Measurements from ENCODE around the gene RNF38.
"Not testable (repeated sequence)": the region's sequence is repeated elsewhere in the genome, so short reads cannot be mapped to it uniquely, and the experiment has no call there.

RNF38 gene

GRCh38 chr9:36328798-36329411 lies 71.2 kb downstream of the RNF38 start:
- peak; percentile 49 for DNase-seq (ENCODE audit: low read depth)

- DNase-seq (ENCODE audit: low read depth), result no peak
These were observed 74.8 kb downstream of the RNF38 start for GRCh38 chr9:36325081-36325828.

DNA sequence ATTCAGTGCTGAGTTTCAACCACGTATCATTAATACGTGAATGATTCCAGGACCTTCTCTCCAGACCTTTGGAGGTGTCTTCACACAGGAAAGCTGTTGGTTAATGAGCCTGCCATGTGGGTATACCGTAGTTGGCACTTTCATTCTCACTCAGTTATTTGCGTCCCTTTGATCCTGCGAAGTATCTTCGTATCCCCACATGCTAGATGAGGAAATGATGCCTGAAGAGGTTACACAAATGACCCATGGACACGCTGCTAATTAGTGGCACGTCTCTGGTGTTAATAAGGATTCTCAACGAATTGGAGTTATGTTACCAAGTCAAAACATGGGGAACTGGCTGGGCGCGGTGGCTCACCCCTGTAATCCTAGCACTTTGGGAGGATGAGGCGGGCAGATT lies 76.1 kb downstream of the RNF38 start:
- no peak for DNase-seq (ENCODE audit: low read depth)

DNA sequence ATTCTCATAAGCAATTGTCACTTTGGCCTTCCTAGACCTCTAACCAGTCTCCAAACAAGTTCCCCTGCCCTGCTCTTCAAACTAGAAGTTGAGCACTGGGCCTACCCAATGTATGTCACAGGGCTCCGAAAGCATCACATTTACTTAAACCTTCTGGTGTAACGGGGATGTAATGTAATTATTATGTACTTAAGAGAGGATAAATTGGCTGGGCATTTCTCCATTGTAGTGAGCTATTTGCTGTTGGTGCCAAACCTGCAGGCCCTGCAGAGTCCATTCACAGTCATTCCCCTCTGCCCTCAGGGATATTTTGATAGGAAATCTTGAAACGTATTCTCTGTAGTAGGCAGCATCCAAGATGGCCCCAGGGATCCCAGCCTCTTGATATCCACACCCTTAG lies 77.6 kb downstream of the RNF38 start:
- DNase-seq (ENCODE audit: low read depth), result no peak

- not testable (repeated sequence) for DNase-seq (ENCODE audit: low read depth)
These were observed 78.2 kb downstream of the RNF38 start for GRCh38 chr9:36321903-36322302.

DNA sequence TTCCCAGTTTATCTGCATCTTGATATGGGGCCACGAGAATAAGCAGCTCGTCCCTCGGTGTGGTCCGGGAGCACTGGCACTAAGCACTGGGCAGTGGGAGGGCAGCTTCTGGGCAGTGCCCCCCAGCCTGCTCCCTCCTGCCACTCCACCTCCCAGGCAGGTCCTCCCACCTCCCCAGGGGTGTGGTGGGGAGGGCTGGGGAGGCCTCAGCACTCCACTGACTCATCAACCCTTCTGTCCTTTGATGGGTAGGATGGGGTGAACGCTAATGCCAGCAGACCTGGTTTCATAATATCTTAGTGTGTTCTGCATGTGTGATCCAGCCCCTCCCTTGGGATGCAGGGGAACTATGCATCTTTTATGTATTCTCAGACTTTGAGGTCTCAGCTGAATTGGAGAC lies 79.6 kb downstream of the RNF38 start:
- no peak for DNase-seq (ENCODE audit: low read depth)

DNA sequence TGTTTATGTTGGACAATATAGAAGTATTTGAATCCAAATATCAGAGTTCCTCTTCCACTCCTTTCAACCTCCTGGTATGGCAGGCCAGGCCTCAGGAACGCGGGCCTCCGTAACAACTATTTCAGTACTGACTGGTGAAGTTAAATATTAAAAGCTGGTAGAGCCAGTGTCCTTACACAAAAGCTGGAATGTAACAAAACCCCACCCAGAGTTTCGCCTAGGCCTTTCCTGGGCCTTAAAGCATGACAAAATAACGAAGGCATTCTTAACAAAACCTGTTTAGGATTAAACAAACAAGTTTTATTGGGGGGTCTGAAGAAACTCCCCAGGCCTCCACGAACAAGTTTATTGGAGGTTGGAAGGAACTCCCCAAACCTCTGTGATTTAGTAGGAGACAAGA lies 80.3 kb downstream of the RNF38 start:
- DNase-seq (ENCODE audit: low read depth), result no peak

DNA sequence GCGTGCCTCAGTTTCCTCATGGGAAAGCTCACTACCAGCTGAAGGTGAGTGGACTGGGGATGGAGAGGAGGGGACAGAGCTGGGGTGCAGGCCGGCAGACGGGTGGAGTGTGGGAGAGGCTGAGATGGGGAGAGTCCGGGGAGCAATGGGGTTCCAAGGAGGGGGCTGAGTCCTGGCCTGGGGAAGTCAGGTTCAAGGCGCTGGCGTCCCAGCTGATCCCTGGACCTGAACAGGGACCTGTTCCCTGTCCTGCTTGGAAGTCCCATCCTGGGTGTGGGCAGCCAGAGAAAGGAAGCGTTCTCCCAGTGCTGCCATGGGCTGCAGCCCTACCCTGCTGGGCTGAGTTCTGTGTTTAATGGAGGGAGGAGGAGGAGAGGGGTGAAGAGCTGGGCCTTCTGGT lies 80.9 kb downstream of the RNF38 start:
- DNase-seq (ENCODE audit: low read depth), result no peak

- DNase-seq (ENCODE audit: low read depth), result no peak
These were observed 81.8 kb downstream of the RNF38 start for GRCh38 chr9:36318212-36318802.

- no peak for DNase-seq (ENCODE audit: low read depth)
These were observed 82.3 kb downstream of the RNF38 start for GRCh38 chr9:36317766-36318165.

DNA sequence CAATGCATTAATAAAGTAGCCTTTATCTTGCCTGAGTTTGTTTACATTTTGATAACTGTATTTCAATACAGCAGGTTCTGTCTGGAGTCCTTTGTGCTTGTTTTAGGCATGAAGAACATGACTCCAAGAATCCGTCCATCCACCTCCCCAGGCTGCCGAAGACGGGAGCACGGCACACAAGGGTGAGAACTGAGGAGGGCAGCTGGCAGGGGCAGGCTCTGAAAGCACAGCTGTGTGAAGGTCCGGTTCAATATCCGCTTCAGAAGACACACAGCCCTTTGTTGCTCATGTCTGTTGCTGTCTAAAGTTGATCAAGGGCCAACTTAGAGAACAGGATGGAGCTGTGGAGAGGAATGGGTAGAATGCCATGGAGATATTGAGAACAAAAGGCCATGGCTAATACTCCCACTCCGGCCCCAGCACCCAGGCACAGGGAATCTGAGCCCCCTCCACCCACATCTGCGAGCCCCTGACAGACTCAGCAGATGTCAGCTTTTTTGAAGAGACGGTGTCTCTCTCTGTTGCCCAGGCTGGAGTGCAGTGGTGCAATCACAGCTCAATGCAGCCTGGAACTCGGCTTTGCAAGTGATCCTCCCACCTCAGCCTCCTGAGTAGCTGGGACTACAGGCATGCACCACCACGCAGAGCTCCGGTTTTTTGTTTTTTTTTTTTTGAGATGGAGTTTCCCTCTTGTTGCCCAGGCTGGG lies 83.3 kb downstream of the RNF38 start:
- DNase-seq (ENCODE audit: low read depth), result no peak

DNA sequence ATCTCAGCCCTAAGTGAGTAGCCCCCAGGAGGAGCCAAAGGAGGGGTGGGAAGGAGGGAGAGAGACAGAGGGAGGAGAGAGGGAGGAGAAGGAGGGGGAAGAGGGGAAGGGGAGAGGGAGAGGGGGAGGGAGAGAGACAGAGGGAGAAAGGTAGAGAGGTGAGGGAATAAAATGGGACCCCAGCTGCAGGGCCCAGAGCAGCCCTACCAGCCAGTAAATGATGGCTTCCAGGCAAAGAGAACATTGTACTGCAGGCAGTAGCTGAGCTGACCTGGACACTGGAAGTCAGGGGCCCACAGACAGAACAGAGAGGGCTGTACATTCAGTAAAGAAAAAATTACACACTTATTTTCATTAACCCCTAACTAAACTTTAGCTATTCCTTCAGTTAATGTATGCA lies 84.0 kb downstream of the RNF38 start:
- DNase-seq (ENCODE audit: low read depth), result no peak

GRCh38 chr9:36315283-36315682 lies 84.8 kb downstream of the RNF38 start:
- DNase-seq (ENCODE audit: low read depth), result no peak

DNA sequence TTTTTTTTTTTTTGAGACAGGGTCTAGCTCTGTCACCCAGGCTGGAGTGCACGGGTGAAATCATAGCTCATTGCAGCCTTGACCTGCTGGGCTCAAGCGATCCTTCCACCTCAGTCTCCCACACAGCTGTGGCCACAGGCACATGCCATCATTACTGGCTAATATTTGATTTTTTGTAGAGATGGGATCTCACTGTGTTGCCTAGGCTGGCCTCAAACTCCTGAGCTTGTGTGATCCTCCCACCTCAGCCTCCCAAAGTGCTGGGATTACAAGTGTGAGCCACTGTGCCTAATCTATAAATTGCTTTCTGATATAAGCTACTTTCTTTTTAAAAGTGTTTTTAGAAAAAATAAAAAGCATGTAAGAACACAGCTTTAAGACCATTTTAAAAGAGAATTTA lies 85.3 kb downstream of the RNF38 start:
- DNase-seq (ENCODE audit: low read depth), result no peak

GRCh38 chr9:36306471-36307306 lies 93.4 kb downstream of the RNF38 start:
- DNase-seq (ENCODE audit: low read depth), result no peak

DNA sequence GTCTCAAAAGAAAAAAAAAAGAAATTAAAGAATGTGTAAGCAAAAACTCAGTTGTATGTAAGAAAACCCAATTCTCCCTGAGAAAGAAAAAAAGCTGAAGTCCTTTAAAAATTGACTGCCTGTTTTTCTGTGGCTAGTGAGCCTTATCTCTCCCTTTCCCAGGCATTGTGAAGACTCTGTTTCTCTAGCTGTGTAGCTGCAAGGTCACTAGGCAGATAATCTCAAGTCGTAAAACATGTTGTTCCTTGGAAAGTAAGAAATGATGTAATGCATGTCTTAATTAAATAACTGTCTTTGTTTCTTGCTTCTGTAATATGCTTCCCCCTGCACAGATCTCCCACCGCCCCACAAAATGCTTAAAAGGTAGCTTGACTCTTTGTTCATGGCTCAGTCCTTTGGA lies 95.7 kb downstream of the RNF38 start:
- not testable (repeated sequence) for DNase-seq (ENCODE audit: low read depth)

GRCh38 chr9:36301227-36301626 lies 98.8 kb downstream of the RNF38 start:
- DNase-seq (ENCODE audit: low read depth), result no peak

DNA sequence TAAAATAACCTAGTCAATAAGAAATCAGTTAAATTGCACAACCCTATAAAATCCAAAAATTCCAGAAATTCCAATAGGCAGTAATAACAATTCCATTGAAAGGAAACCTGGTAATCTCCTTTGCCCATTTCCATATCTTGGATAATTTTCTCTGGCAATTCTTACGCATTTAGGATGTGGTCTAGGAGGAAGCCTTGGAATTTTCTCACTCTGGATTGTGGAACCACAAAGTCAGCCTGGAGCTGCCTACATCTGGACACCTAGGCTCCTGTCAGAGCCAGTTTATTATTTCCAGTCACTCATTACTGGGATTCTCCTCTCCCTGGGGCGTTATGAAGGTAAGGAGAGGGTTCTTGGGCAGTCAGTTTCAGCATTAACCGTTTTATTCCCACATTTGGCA lies 101.5 kb downstream of the RNF38 start:
- DNase-seq (ENCODE audit: low read depth), result no peak

DNA sequence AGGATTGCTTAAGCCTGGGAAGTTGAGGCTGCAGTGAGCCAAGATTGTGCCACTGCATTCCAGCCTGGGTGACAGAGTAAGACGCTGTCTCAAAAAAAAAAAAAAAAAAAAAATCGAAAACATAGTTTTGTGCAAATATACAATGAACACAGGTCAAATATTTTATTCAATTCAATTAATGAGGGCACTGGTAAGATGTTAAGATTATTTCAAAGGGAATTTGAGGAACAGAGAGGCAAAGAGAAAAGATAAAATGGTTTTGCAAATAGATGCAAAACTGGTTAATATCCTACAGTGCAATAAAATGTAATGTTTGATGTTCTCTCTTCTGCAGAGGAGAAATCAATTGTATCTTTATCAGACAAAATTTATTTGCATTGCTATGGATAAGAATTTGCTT lies 102.3 kb downstream of the RNF38 start:
- DNase-seq (ENCODE audit: low read depth), result no peak

DNA sequence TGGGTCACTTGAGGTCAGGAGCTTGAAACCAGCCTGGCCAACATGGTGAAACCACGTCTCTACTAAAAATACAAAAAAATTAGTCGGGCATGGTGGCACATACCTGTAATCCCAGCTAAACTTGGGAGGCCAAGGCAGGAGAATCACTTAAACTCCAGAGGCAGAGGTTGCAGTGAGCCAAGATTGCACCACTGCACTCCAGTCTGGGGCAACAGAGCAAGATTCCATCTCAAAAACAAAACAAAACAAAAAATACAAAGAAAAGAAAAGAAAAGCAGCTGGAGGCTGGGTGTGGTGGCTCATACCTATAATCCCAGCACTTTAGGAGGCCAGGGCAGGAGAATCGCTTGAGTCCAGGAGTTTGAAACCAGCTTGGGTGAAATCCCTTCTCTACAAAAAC lies 105.1 kb downstream of the RNF38 start:
- not testable (repeated sequence) for DNase-seq (ENCODE audit: low read depth)

DNA sequence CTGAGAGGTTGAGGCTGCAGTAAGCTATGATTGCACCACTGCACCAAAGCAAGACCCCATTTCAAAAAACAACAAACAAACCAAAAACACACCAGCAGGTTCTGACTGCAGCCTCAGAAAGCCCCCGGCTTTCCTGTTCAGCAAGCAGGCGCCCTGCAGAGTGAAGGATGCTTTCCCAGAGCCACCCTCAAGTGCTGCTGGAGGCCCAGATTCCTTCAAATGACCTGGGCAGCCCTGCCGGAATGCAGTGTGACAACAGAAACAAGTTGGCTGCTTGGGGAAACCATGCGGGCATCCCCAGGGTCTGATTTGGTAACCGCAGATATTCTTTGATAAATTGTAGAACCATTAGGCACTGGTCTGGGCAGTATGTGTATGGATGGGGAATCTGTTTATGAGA lies 106.2 kb downstream of the RNF38 start:
- no peak for DNase-seq (ENCODE audit: low read depth)

- no peak for DNase-seq (ENCODE audit: low read depth)
These were observed 106.9 kb downstream of the RNF38 start for GRCh38 chr9:36293171-36293570.

Data from stromal cell of bone marrow (primary cell).